Measurements from ENCODE around the gene FCHSD2.

The FCHSD2 gene

GRCh38 chr11:72856551-72857345 lies 285.4 kb downstream of the FCHSD2 start:
- POLR2A ChIA-PET = no interaction called here
- no peaks in the 10 kb centered on the region for H3K4me1 ChIP-seq (ENCODE audit: control insufficient read depth, insufficient read depth, low read length)
- no peaks in the 10 kb centered on the region for H3K36me3 ChIP-seq (ENCODE audit: control insufficient read depth in 2 of 2, insufficient read depth in 1 of 2, low read length in 2 of 2)
- CTCF ChIA-PET = interaction anchor here (0.6 to 1.0 kb wide), 2 partner anchors 12 to 131 kb away, joined by 3 to 4 read pairs; no protein-coding TSS in a partner anchor
- H3K9me3 ChIP-seq (ENCODE audit: control insufficient read depth, insufficient read depth, low read depth, low read length) = no peaks in the 10 kb centered on the region
- no peak overlapping the region for H3K4me3 ChIP-seq (ENCODE audit: low read depth, low read length)
- TF ChIP-seq, protein P1, sequence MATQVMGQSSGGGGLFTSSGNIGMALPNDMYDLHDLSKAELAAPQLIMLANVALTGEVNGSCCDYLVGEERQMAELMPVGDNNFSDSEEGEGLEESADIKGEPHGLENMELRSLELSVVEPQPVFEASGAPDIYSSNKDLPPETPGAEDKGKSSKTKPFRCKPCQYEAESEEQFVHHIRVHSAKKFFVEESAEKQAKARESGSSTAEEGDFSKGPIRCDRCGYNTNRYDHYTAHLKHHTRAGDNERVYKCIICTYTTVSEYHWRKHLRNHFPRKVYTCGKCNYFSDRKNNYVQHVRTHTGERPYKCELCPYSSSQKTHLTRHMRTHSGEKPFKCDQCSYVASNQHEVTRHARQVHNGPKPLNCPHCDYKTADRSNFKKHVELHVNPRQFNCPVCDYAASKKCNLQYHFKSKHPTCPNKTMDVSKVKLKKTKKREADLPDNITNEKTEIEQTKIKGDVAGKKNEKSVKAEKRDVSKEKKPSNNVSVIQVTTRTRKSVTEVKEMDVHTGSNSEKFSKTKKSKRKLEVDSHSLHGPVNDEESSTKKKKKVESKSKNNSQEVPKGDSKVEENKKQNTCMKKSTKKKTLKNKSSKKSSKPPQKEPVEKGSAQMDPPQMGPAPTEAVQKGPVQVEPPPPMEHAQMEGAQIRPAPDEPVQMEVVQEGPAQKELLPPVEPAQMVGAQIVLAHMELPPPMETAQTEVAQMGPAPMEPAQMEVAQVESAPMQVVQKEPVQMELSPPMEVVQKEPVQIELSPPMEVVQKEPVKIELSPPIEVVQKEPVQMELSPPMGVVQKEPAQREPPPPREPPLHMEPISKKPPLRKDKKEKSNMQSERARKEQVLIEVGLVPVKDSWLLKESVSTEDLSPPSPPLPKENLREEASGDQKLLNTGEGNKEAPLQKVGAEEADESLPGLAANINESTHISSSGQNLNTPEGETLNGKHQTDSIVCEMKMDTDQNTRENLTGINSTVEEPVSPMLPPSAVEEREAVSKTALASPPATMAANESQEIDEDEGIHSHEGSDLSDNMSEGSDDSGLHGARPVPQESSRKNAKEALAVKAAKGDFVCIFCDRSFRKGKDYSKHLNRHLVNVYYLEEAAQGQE (tag by site-specific recombination; IDR thresholded peaks at IDR 0.05) = no peak
- no peak for TF ChIP-seq ZNF416 (tag by site-specific recombination; IDR thresholded peaks at IDR 0.05)
- TF ChIP-seq GLIS1 (tag by site-specific recombination; IDR thresholded peaks at IDR 0.05) = no peak
- no peak for TF ChIP-seq ZNF16 (tag by site-specific recombination; IDR thresholded peaks at IDR 0.05; ENCODE audit: low read depth)
- no peak overlapping the region for H3K27ac ChIP-seq (ENCODE audit: extremely low read depth, low read depth, low read length)

GRCh38 chr11:72856065-72856464 lies 286.1 kb downstream of the FCHSD2 start:
- Histone ChIP-seq H3K4me1 (ENCODE audit: control insufficient read depth, insufficient read depth, low read length) (no peaks in the 10 kb centered on the region), H3K4me3 (ENCODE audit: low read depth, low read length) (no peak overlapping the region), H3K27ac (ENCODE audit: extremely low read depth, low read depth, low read length) (no peak overlapping the region), H3K36me3 (ENCODE audit: control insufficient read depth in 2 of 2, insufficient read depth in 1 of 2, low read length in 2 of 2) (no peaks in the 10 kb centered on the region), H3K9me3 (ENCODE audit: control insufficient read depth, insufficient read depth, low read depth, low read length) (no peaks in the 10 kb centered on the region)
- ChIA-PET CTCF (interaction anchor here (1.0 kb wide), 1 partner anchor 12 kb away, joined by 4 read pairs; no protein-coding TSS in a partner anchor), POLR2A (no interaction called here)
- TF ChIP-seq ZSCAN5A (tag by site-specific recombination; IDR thresholded peaks at IDR 0.05) (no peak), ZNF48 (tag by site-specific recombination; IDR thresholded peaks at IDR 0.05) (no peak), PRDM4 (tag by site-specific recombination; IDR thresholded peaks at IDR 0.05) (no peak), KLF8 (tag by site-specific recombination; IDR thresholded peaks at IDR 0.05) (no peak), SCRT2 (tag by site-specific recombination; IDR thresholded peaks at IDR 0.05) (no peak), ZNF302 (tag by site-specific recombination; IDR thresholded peaks at IDR 0.05; ENCODE audit: low read depth) (no peak), ZNF843 (tag by site-specific recombination; IDR thresholded peaks at IDR 0.05) (no peak), ZNF677 (tag by site-specific recombination; IDR thresholded peaks at IDR 0.05) (no peak), ZBTB17 (tag by site-specific recombination; IDR thresholded peaks at IDR 0.05) (no peak), ZNF239 (tag by site-specific recombination; IDR thresholded peaks at IDR 0.05) (no peak), PBX3 (CRISPR knock-in tag; IDR thresholded peaks at IDR 0.05) (no peak), ZNF274 (IDR thresholded peaks at IDR 0.05; ENCODE audit: low read length) (no peak), ZNF274 (tag by site-specific recombination; IDR thresholded peaks at IDR 0.05; ENCODE audit: borderline replicate concordance) (no peak), ZNF785 (tag by site-specific recombination; IDR thresholded peaks at IDR 0.05) (no peak), ZNF16 (tag by site-specific recombination; IDR thresholded peaks at IDR 0.05; ENCODE audit: low read depth) (no peak)
- TF ChIP-seq, protein P2, sequence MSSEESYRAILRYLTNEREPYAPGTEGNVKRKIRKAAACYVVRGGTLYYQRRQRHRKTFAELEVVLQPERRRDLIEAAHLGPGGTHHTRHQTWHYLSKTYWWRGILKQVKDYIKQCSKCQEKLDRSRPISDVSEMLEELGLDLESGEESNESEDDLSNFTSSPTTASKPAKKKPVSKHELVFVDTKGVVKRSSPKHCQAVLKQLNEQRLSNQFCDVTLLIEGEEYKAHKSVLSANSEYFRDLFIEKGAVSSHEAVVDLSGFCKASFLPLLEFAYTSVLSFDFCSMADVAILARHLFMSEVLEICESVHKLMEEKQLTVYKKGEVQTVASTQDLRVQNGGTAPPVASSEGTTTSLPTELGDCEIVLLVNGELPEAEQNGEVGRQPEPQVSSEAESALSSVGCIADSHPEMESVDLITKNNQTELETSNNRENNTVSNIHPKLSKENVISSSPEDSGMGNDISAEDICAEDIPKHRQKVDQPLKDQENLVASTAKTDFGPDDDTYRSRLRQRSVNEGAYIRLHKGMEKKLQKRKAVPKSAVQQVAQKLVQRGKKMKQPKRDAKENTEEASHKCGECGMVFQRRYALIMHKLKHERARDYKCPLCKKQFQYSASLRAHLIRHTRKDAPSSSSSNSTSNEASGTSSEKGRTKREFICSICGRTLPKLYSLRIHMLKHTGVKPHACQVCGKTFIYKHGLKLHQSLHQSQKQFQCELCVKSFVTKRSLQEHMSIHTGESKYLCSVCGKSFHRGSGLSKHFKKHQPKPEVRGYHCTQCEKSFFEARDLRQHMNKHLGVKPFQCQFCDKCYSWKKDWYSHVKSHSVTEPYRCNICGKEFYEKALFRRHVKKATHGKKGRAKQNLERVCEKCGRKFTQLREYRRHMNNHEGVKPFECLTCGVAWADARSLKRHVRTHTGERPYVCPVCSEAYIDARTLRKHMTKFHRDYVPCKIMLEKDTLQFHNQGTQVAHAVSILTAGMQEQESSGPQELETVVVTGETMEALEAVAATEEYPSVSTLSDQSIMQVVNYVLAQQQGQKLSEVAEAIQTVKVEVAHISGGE (tag by site-specific recombination; conservative IDR thresholded peaks at IDR 0.05; ENCODE audit: low read depth) = no peak
- TF ChIP-seq, protein P3, sequence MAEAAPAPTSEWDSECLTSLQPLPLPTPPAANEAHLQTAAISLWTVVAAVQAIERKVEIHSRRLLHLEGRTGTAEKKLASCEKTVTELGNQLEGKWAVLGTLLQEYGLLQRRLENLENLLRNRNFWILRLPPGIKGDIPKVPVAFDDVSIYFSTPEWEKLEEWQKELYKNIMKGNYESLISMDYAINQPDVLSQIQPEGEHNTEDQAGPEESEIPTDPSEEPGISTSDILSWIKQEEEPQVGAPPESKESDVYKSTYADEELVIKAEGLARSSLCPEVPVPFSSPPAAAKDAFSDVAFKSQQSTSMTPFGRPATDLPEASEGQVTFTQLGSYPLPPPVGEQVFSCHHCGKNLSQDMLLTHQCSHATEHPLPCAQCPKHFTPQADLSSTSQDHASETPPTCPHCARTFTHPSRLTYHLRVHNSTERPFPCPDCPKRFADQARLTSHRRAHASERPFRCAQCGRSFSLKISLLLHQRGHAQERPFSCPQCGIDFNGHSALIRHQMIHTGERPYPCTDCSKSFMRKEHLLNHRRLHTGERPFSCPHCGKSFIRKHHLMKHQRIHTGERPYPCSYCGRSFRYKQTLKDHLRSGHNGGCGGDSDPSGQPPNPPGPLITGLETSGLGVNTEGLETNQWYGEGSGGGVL (tag by site-specific recombination; IDR thresholded peaks at IDR 0.05) = no peak

All from HEK293 (cell line).